ENCODE data around the gene EPN2. TPM values are rescaled to one million over a fixed set of nuclear protein-coding genes. Genes with fewer than 3 reads are reported as not detected.

Gene EPN2
- total and polyA plus RNA-seq, 2 donors from 2014 or later, result 18.0 to 45.4 TPM

GRCh38 chr17:19262650-19263631 lies 25.8 kb downstream of the EPN2 start:
- no peak for TF ChIP-seq CTCF (IDR thresholded peaks at IDR 0.05; ENCODE audit: borderline replicate concordance, extremely low read depth, insufficient read depth)
- Histone ChIP-seq H3K4me3 (ENCODE audit: low read length in 3 of 3) (no peak overlapping the region), H3K36me3 (ENCODE audit: control insufficient read depth in 2 of 3, insufficient read depth in 3 of 3, low read length in 3 of 3) (no peaks in the 10 kb centered on the region), H3K27ac (ENCODE audit: low read depth in 2 of 2, low read length in 2 of 2) (peak overlapping the region; percentile 62 to 67), H3K27me3 (ENCODE audit: control insufficient read depth, insufficient read depth, low read length) (no peaks in the 10 kb centered on the region), H3K9me3 (ENCODE audit: control insufficient read depth in 2 of 3, insufficient read depth in 1 of 3, low read length in 3 of 3) (no peaks in the 10 kb centered on the region), H3K9ac (ENCODE audit: low read length in 3 of 3) (peak overlapping the region in 1 of 3 donors; percentile 32), H3K4me1 (ENCODE audit: control insufficient read depth in 2 of 3, insufficient read depth in 2 of 3, low read depth in 1 of 3, low read length in 3 of 3) (peaks cover 2 to 36% (median 22%) of the 10 kb centered on the region in 3 donors)
- intact Hi-C loops (cut with DNase I), result no loop called here
- FAIRE-seq, result no peak
- no peak for DNase-seq

- Histone ChIP-seq H3K4me3 (ENCODE audit: low read length in 3 of 3) (no peak overlapping the region), H3K4me1 (ENCODE audit: control insufficient read depth in 2 of 3, insufficient read depth in 2 of 3, low read depth in 1 of 3, low read length in 3 of 3) (peaks cover 2 to 41% (median 28%) of the 10 kb centered on the region in 3 donors), H3K9ac (ENCODE audit: low read length in 3 of 3) (peak overlapping the region in 1 of 3 donors; percentile 41), H3K27me3 (ENCODE audit: control insufficient read depth, insufficient read depth, low read length) (no peaks in the 10 kb centered on the region), H3K27ac (ENCODE audit: low read depth in 2 of 2, low read length in 2 of 2) (peak overlapping the region; percentile 62 to 67), H3K36me3 (ENCODE audit: control insufficient read depth in 2 of 3, insufficient read depth in 3 of 3, low read length in 3 of 3) (no peaks in the 10 kb centered on the region), H3K9me3 (ENCODE audit: control insufficient read depth in 2 of 3, insufficient read depth in 1 of 3, low read length in 3 of 3) (no peaks in the 10 kb centered on the region)
- no peak for FAIRE-seq
- intact Hi-C loops (cut with DNase I), result no loop called here
- DNase-seq, result no peak
- TF ChIP-seq CTCF (IDR thresholded peaks at IDR 0.05; ENCODE audit: borderline replicate concordance, extremely low read depth, insufficient read depth), result no peak
Measured at GRCh38 chr17:19263641-19264051, 26.5 kb downstream of the EPN2 start.

GRCh38 chr17:19264268-19264667 lies 27.1 kb downstream of the EPN2 start:
- no peaks in the 10 kb centered on the region for H3K9me3 ChIP-seq (ENCODE audit: control insufficient read depth in 2 of 3, insufficient read depth in 1 of 3, low read length in 3 of 3)
- no peak for FAIRE-seq
- H3K4me3 ChIP-seq (ENCODE audit: low read length in 3 of 3), result no peak overlapping the region
- H3K36me3 ChIP-seq (ENCODE audit: control insufficient read depth in 2 of 3, insufficient read depth in 3 of 3, low read length in 3 of 3), result no peaks in the 10 kb centered on the region
- no peak for DNase-seq
- no peak for TF ChIP-seq CTCF (IDR thresholded peaks at IDR 0.05; ENCODE audit: borderline replicate concordance, extremely low read depth, insufficient read depth)
- peak overlapping the region in 1 of 3 donors; percentile 41 for H3K9ac ChIP-seq (ENCODE audit: low read length in 3 of 3)
- H3K4me1 ChIP-seq (ENCODE audit: control insufficient read depth in 2 of 3, insufficient read depth in 2 of 3, low read depth in 1 of 3, low read length in 3 of 3), result peaks cover 3 to 45% (median 35%) of the 10 kb centered on the region in 3 donors
- peak overlapping the region in 1 of 2 donors; percentile 66 for H3K27ac ChIP-seq (ENCODE audit: low read depth in 2 of 2, low read length in 2 of 2)
- intact Hi-C loops (cut with DNase I), result no loop called here
- no peaks in the 10 kb centered on the region for H3K27me3 ChIP-seq (ENCODE audit: control insufficient read depth, insufficient read depth, low read length)

All from kidney (tissue), 14 donors.